Measurements from ENCODE around the gene LDAH.

LDAH gene

DNA sequence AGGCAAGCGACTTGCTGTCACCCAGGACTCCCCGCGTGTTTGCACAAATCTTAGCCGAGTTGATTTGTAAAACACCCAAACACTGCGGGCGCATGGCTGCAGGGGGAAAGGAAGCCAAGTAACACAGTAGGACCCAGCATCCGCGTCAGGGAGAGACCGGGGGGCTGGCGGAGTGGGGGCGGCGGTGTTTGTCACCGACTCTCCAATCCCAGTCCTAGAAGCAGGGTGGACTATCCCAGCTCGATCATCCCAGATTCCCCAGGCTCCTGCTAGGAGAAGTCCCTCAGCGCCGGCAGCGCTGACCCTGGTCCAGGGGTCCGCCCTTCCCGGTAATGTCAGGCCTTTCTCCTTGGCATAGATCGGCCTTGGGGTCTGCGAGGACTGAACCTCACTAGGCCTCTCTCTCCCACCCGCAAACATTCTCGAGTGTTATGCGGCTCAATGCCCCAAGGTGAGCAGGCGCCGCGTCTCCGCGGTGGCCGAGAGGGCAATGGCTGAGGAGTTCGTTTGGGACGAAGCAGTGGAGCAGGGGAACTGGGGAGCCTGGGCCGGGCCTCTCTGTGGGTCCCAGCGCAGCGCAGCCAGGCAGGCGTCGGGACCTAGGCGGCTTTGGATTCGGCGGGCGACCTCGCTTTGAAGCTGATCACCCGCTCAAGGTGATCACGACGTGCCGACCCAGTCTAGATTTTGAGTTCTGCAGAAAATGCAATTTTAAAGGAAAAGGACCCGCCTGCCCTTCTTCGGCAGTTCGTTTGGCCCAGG is 157.5 kb downstream of the LDAH start:
- Histone ChIP-seq H3K4me1 (ENCODE audit: control insufficient read depth, insufficient read depth, low read length, poor library complexity, severe bottlenecking) (peaks cover 30% of the 10 kb centered on the region), H3K9me3 (ENCODE audit: control insufficient read depth, low read length) (no peaks in the 10 kb centered on the region), H3K27me3 (replicated peaks; ENCODE audit: control insufficient read depth, insufficient read depth, low read length, poor library complexity, severe bottlenecking) (peaks cover 70% of the 10 kb centered on the region), H3K4me3 (ENCODE audit: insufficient read depth, low read depth, low read length, poor library complexity, severe bottlenecking) (peak overlapping the region; percentile 58), H3K27ac (ENCODE audit: insufficient read depth, low read length, poor library complexity, severe bottlenecking) (no peak overlapping the region), H3K36me3 (ENCODE audit: control insufficient read depth, insufficient read depth, low read length) (no peaks in the 10 kb centered on the region)
- DNase-seq, result no peak

DNA sequence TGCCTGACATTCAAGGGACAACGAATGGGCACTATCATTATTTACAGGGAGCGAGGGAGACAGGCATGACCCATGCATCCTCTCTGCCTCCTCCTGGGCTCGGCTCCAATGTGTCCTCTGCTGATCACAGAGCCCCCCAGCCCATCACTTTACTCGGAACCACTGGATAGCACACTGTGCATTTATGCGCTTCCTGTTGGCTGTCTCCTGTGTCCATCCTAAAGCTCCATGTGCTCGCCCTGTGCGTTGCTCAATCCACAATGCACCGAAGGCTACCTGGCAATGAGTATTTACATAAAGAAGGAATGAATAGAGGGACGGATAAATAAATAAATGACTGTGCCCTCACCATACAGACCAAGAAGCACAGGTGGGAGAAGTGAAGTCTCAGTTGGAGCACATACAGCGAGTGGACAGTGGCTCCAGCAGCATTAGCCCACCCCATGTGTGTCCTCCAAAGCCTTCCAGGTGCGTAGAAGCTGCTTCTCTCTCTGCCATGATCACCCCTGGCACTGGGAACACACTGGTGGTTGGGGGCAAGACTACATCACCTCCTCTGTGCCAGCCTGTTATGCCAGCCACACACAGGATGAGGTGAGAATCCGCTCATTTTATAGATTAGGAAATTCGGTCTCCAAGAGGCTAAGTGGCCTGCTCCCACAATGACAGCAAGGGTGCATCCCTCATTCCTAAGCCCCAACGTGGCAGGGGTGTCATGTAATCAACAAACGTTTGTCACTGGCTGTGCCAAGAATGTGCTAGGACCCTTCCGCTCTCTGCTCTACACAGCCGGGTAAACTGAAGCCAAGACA is 158.3 kb downstream of the LDAH start:
- H3K4me1 ChIP-seq (ENCODE audit: control insufficient read depth, insufficient read depth, low read length, poor library complexity, severe bottlenecking), result peaks cover 30% of the 10 kb centered on the region
- no peak for DNase-seq
- H3K36me3 ChIP-seq (ENCODE audit: control insufficient read depth, insufficient read depth, low read length), result no peaks in the 10 kb centered on the region
- no peaks in the 10 kb centered on the region for H3K9me3 ChIP-seq (ENCODE audit: control insufficient read depth, low read length)
- H3K4me3 ChIP-seq (ENCODE audit: insufficient read depth, low read depth, low read length, poor library complexity, severe bottlenecking), result no peak overlapping the region
- H3K27me3 ChIP-seq (replicated peaks; ENCODE audit: control insufficient read depth, insufficient read depth, low read length, poor library complexity, severe bottlenecking), result peaks cover 63% of the 10 kb centered on the region
- no peak overlapping the region for H3K27ac ChIP-seq (ENCODE audit: insufficient read depth, low read length, poor library complexity, severe bottlenecking)

GRCh38 chr2:20664071-20664390 is 158.9 kb downstream of the LDAH start:
- no peaks in the 10 kb centered on the region for H3K36me3 ChIP-seq (ENCODE audit: control insufficient read depth, insufficient read depth, low read length)
- no peak overlapping the region for H3K27ac ChIP-seq (ENCODE audit: insufficient read depth, low read length, poor library complexity, severe bottlenecking)
- no peak overlapping the region for H3K4me3 ChIP-seq (ENCODE audit: insufficient read depth, low read depth, low read length, poor library complexity, severe bottlenecking)
- peaks cover 25% of the 10 kb centered on the region for H3K4me1 ChIP-seq (ENCODE audit: control insufficient read depth, insufficient read depth, low read length, poor library complexity, severe bottlenecking)
- no peak for DNase-seq
- no peaks in the 10 kb centered on the region for H3K9me3 ChIP-seq (ENCODE audit: control insufficient read depth, low read length)
- H3K27me3 ChIP-seq (replicated peaks; ENCODE audit: control insufficient read depth, insufficient read depth, low read length, poor library complexity, severe bottlenecking), result peaks cover 57% of the 10 kb centered on the region

DNA sequence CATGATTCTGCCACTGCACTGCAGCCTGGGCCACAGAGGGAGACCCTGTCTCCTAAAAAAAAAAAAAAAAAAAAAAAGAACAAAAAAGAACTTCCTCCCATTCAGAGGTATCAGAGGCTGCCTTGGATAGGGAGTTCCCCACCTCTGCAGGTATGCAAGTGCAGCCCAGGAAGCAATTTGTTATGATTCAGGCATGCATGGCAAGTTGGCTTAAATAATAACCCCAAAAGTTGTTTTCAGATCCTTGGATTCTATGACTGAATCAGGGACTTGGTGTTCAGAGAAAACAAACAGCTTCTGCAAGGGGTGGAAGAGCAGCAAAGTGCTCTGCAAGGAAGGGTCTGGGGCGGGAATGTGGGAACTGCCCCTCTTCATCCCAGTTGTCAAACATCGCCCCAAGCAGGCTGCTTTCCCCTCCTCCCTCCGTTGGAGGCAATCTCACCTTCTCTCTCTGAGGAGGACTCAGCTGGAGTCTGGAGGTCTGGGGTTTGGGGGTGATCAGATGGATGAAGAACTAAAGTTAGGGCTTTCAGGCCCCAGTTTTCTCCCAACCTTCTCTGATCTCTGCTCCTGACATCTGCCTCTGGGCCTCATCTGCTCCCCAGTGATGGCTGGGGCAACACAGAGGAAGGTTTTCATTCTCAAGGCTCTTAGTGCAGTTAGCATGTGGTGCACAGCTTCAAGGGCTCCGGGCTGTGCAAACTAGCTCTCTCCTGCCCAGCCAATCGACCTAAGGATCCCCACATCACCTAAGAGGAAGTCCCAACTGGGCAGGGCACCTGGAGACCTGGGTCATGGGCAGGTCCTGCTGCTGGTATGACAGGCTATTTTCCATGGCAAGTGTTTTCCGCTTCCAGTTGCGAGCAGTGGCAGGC is 159.5 kb downstream of the LDAH start:
- Histone ChIP-seq H3K4me3 (ENCODE audit: insufficient read depth, low read depth, low read length, poor library complexity, severe bottlenecking) (no peak overlapping the region), H3K27ac (ENCODE audit: insufficient read depth, low read length, poor library complexity, severe bottlenecking) (no peak overlapping the region), H3K36me3 (ENCODE audit: control insufficient read depth, insufficient read depth, low read length) (no peaks in the 10 kb centered on the region), H3K9me3 (ENCODE audit: control insufficient read depth, low read length) (no peaks in the 10 kb centered on the region), H3K27me3 (replicated peaks; ENCODE audit: control insufficient read depth, insufficient read depth, low read length, poor library complexity, severe bottlenecking) (peaks cover 52% of the 10 kb centered on the region), H3K4me1 (ENCODE audit: control insufficient read depth, insufficient read depth, low read length, poor library complexity, severe bottlenecking) (peaks cover 25% of the 10 kb centered on the region)
- no peak for DNase-seq

- peaks cover 21% of the 10 kb centered on the region for H3K4me1 ChIP-seq (ENCODE audit: control insufficient read depth, insufficient read depth, low read length, poor library complexity, severe bottlenecking)
- H3K27ac ChIP-seq (ENCODE audit: insufficient read depth, low read length, poor library complexity, severe bottlenecking), result no peak overlapping the region
- no peaks in the 10 kb centered on the region for H3K9me3 ChIP-seq (ENCODE audit: control insufficient read depth, low read length)
- DNase-seq, result no peak
- H3K27me3 ChIP-seq (replicated peaks; ENCODE audit: control insufficient read depth, insufficient read depth, low read length, poor library complexity, severe bottlenecking), result peaks cover 43% of the 10 kb centered on the region
- no peak overlapping the region for H3K4me3 ChIP-seq (ENCODE audit: insufficient read depth, low read depth, low read length, poor library complexity, severe bottlenecking)
- H3K36me3 ChIP-seq (ENCODE audit: control insufficient read depth, insufficient read depth, low read length), result no peaks in the 10 kb centered on the region
Measured at GRCh38 chr2:20662308-20662937, 160.5 kb downstream of the LDAH start.

DNA sequence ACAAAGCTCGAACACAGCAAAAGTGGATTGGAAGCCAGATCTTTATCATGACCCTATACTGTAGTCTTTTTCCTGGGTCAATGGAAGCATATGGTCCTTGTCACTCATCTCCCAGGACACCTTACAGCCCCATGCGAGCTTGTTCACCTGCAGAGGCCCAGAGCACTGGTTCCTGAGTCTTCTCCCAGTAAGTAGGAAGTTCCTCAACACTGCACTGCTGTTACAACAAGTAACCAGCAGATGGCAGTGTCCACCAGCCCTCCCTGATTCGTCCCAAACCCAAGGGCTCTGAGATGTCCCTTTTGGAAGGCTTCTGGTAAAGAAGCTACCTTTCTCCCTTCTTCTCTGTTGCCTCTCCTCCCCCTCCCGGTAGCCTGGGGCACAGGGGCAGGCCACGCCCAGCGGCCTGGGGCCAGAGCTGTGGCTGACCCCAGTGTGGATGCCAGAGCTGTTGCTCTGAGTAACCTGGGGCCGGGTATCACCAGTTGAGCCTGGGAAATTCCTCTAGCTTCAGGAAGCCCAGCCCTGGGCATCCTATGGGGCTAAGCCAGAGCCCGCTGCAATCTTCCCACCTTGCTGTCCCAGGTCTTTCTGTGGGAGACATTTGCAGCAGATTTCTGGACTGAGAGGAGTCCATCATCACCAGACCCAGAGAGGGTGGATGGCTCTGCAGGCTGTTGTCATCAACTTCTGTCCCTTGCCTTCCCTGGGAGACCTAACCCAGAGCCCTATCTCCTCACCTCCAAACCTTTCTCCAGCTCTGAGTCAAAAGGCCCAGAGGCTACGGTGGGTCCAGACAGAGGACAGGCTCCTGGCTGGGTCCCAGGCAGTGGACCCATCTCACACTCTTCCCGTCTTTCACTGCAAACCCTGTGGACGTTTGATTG is 161.2 kb downstream of the LDAH start:
- Histone ChIP-seq H3K27me3 (replicated peaks; ENCODE audit: control insufficient read depth, insufficient read depth, low read length, poor library complexity, severe bottlenecking) (peaks cover 41% of the 10 kb centered on the region), H3K4me3 (ENCODE audit: insufficient read depth, low read depth, low read length, poor library complexity, severe bottlenecking) (no peak overlapping the region), H3K4me1 (ENCODE audit: control insufficient read depth, insufficient read depth, low read length, poor library complexity, severe bottlenecking) (peaks cover 18% of the 10 kb centered on the region), H3K27ac (ENCODE audit: insufficient read depth, low read length, poor library complexity, severe bottlenecking) (no peak overlapping the region), H3K36me3 (ENCODE audit: control insufficient read depth, insufficient read depth, low read length) (no peaks in the 10 kb centered on the region), H3K9me3 (ENCODE audit: control insufficient read depth, low read length) (no peaks in the 10 kb centered on the region)
- DNase-seq, result peak; percentile 44 to 47 (median 44)

GRCh38 chr2:20660506-20661420 is 162.1 kb downstream of the LDAH start:
- Histone ChIP-seq H3K36me3 (ENCODE audit: control insufficient read depth, insufficient read depth, low read length) (no peaks in the 10 kb centered on the region), H3K4me3 (ENCODE audit: insufficient read depth, low read depth, low read length, poor library complexity, severe bottlenecking) (no peak overlapping the region), H3K9me3 (ENCODE audit: control insufficient read depth, low read length) (no peaks in the 10 kb centered on the region), H3K4me1 (ENCODE audit: control insufficient read depth, insufficient read depth, low read length, poor library complexity, severe bottlenecking) (peaks cover 9% of the 10 kb centered on the region), H3K27me3 (replicated peaks; ENCODE audit: control insufficient read depth, insufficient read depth, low read length, poor library complexity, severe bottlenecking) (peaks cover 32% of the 10 kb centered on the region), H3K27ac (ENCODE audit: insufficient read depth, low read length, poor library complexity, severe bottlenecking) (no peak overlapping the region)
- DNase-seq, result no peak

DNA sequence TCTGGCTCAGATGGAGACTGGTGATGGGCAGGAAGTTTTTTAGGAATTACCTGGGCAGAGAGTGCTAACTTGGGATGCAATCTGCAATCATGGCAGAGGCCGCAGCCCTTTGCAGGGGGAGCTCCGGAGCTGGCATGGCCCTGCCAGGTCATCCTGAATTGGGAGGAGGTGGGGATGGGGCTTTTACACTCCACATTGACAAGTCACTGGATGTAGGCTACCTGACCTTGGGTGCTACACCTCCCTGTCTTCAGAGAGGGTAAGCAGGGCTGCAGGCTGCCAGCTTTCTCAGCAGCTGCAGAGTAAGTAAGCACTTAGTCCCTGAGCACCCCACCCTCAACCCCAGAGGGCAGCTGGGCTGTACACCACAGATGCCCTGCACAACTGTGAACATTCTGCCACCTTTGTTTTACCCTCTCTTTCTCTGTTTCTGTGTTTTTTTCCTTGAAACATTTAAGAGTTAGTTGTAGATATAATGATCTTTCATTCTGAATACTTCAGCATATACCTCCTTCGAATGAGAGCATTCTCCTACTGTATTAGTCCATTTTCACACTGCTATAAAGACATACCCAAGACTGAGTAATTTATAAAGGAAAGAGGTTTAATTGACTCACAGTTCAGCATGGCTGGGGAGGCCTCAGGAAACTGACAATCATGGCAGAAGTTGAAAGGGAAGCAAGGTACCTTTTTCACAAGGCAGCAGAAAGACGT is 165.2 kb downstream of the LDAH start:
- DNase-seq, result no peak
- Histone ChIP-seq H3K4me1 (ENCODE audit: control insufficient read depth, insufficient read depth, low read length, poor library complexity, severe bottlenecking) (peaks cover 4% of the 10 kb centered on the region), H3K36me3 (ENCODE audit: control insufficient read depth, insufficient read depth, low read length) (no peaks in the 10 kb centered on the region), H3K27me3 (replicated peaks; ENCODE audit: control insufficient read depth, insufficient read depth, low read length, poor library complexity, severe bottlenecking) (peaks cover 12% of the 10 kb centered on the region), H3K27ac (ENCODE audit: insufficient read depth, low read length, poor library complexity, severe bottlenecking) (no peak overlapping the region), H3K4me3 (ENCODE audit: insufficient read depth, low read depth, low read length, poor library complexity, severe bottlenecking) (no peak overlapping the region), H3K9me3 (ENCODE audit: control insufficient read depth, low read length) (no peaks in the 10 kb centered on the region)

Data from effector memory CD4-positive, alpha-beta T cell (primary cell).